Measurements from ENCODE around the gene ZNF410.
"Not testable (repeated sequence)": the region's sequence is repeated elsewhere in the genome, so short reads cannot be mapped to it uniquely, and the experiment has no call there.

ZNF410 gene

GRCh38 chr14:73886449-73887317 lies at the start of gene ZNF410:
Gene ZNF410, plus strand, starts transcription at chr14:73886859. Its CDS starts 5,317 bp downstream, at chr14:73892176.
- H3K4me3 ChIP-seq (ENCODE audit: low read length) = peak within 1 kb of the TSS; percentile 79
- TF ChIP-seq CTCF (IDR thresholded peaks at IDR 0.05; ENCODE audit: insufficient read depth, low read depth, low read length, missing control alignments) = no peak
- DNase-seq (ENCODE audit: low read depth) = peak; percentile 97

GRCh38 chr14:73838293-73839034 lies 48.2 kb upstream of the ZNF410 start:
- DNase-seq (ENCODE audit: low read depth) = peak; percentile 79
- not testable (repeated sequence) for H3K4me3 ChIP-seq (ENCODE audit: low read length)

GRCh38 chr14:73842201-73842600 lies 44.5 kb upstream of the ZNF410 start:
- DNase-seq (ENCODE audit: low read depth) = no peak
- H3K4me3 ChIP-seq (ENCODE audit: low read length) = no peak overlapping the region
- TF ChIP-seq CTCF (IDR thresholded peaks at IDR 0.05; ENCODE audit: insufficient read depth, low read depth, low read length, missing control alignments) = no peak

- no peak for DNase-seq (ENCODE audit: low read depth)
- no peak for TF ChIP-seq CTCF (IDR thresholded peaks at IDR 0.05; ENCODE audit: insufficient read depth, low read depth, low read length, missing control alignments)
- no peak overlapping the region for H3K4me3 ChIP-seq (ENCODE audit: low read length)
Observed at GRCh38 chr14:73842851-73843250, 43.8 kb upstream of the ZNF410 start.

- DNase-seq (ENCODE audit: low read depth) = no peak
- no peak for TF ChIP-seq CTCF (IDR thresholded peaks at IDR 0.05; ENCODE audit: insufficient read depth, low read depth, low read length, missing control alignments)
- H3K4me3 ChIP-seq (ENCODE audit: low read length) = no peak overlapping the region
Observed at GRCh38 chr14:73843296-73843695, 43.4 kb upstream of the ZNF410 start.

GRCh38 chr14:73846947-73847346 lies 39.7 kb upstream of the ZNF410 start:
- no peak overlapping the region for H3K4me3 ChIP-seq (ENCODE audit: low read length)
- DNase-seq (ENCODE audit: low read depth) = no peak
- no peak for TF ChIP-seq CTCF (IDR thresholded peaks at IDR 0.05; ENCODE audit: insufficient read depth, low read depth, low read length, missing control alignments)

- peak; percentile 91 for DNase-seq (ENCODE audit: low read depth)
- TF ChIP-seq CTCF (IDR thresholded peaks at IDR 0.05; ENCODE audit: insufficient read depth, low read depth, low read length, missing control alignments) = no peak
- peak overlapping the region; percentile 65 for H3K4me3 ChIP-seq (ENCODE audit: low read length)
Observed at GRCh38 chr14:73851000-73851399, 35.7 kb upstream of the ZNF410 start.
